ENCODE measurements around the gene FBL. TPM values are rescaled to one million over a fixed set of nuclear protein-coding genes. Genes with fewer than 3 reads are reported as not detected.

FBL gene
- total RNA-seq, 1 experiment from 2014 or later = 437 TPM

DNA sequence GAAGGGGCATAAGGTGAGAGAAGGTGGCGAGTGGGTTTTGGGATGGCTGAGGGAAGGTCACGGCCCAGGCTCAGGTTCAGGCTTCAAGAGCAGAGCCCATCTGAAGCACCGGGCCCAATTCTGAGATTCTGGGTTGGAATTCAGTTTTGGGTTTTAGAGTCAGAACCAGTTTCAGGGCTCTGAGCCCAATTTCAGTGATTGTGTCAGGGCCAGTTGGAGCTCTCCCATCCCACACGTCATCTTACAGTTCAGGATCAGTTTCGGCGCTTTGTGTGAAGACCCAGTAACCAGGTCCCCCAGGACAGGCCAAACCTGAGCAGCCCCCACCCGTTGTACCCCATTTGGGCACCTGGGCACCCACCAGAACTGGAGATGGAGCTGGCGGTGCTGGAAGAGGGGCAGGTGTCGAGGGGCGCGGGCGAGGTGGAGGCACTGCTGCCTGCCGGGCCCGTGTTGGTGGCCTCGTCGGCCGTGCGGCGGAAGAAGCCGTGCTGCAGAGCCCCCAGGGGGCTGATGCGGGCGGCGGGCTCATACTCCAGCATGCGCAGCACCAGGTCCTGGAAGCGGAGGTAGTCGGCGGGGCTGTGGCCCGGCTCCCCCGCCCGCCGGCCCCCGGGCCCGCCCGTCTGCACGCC, 19.8 kb downstream of the FBL start:
- H3K79me2 ChIP-seq (ENCODE audit: low read depth) = no peaks in the 10 kb centered on the region
- BruUV-seq (replicated peaks) = no TSS peak
- H3K27me3 ChIP-seq (ENCODE audit: insufficient read depth, low read depth) = no peaks in the 10 kb centered on the region
- ChIA-PET POLR2A (ENCODE audit: unreplicated experiment) (no interaction called here), CTCF (no interaction called here)
- no peak overlapping the region for H3K4me2 ChIP-seq
- no peak for DNase-seq
- no peaks in the 10 kb centered on the region for H3K9me3 ChIP-seq (ENCODE audit: insufficient read depth, low read depth)
- H4K20me1 ChIP-seq (ENCODE audit: insufficient read depth) = no peaks in the 10 kb centered on the region
- H3K4me1 ChIP-seq (replicated peaks; ENCODE audit: insufficient read depth) = no peaks in the 10 kb centered on the region
- H3K27ac ChIP-seq = no peak overlapping the region
- no peaks in the 10 kb centered on the region for H3K36me3 ChIP-seq (ENCODE audit: low read depth)
- H3K9me2 ChIP-seq (ENCODE audit: insufficient read depth) = no peaks in the 10 kb centered on the region
- H2AFZ ChIP-seq = no peak overlapping the region
- H3K4me3 ChIP-seq = no peak overlapping the region
- H3F3A ChIP-seq (ENCODE audit: insufficient read depth, low read depth) = 0 out of 2 replicates have a peak, but pooled peaks cover 3% of the 10 kb centered on the region
- no peak for TF ChIP-seq EZH2 (IDR thresholded peaks at IDR 0.05; ENCODE audit: low read depth)
- TF ChIP-seq, protein P1, sequence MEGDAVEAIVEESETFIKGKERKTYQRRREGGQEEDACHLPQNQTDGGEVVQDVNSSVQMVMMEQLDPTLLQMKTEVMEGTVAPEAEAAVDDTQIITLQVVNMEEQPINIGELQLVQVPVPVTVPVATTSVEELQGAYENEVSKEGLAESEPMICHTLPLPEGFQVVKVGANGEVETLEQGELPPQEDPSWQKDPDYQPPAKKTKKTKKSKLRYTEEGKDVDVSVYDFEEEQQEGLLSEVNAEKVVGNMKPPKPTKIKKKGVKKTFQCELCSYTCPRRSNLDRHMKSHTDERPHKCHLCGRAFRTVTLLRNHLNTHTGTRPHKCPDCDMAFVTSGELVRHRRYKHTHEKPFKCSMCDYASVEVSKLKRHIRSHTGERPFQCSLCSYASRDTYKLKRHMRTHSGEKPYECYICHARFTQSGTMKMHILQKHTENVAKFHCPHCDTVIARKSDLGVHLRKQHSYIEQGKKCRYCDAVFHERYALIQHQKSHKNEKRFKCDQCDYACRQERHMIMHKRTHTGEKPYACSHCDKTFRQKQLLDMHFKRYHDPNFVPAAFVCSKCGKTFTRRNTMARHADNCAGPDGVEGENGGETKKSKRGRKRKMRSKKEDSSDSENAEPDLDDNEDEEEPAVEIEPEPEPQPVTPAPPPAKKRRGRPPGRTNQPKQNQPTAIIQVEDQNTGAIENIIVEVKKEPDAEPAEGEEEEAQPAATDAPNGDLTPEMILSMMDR (conservative IDR thresholded peaks at IDR 0.05) = no peak
- intact Hi-C loops (cut with micrococcal nuclease; ENCODE audit: unreplicated experiment) = no loop called here

DNA sequence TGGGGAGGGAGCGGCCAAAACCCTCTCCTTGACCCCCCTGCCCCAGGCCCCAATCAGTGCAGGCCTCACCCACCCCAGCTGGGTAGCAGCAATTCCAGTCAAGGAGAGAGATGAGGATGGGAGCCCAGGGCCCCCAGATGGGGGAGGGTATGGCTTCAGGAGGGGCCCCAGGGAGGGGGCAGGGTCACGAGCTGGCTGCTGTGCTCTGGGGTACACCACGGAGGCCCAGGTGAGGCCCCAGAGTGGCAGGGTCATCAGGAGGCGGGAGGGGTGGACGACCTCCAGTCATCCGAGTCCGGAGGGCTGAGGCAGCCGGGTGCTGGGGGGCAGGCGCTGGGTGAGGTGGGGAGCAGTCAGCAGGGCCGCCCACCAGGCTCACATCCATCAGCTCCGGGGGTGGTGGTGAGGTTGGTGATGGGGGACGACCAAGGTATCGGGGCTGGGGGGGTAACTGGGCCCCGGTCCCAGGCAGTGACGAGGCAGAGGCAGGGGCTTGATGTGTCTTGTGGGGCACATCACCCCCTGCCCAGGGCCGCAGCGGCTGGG, 20.6 kb downstream of the FBL start:
- no peak for DNase-seq
- Histone ChIP-seq H2AFZ (no peak overlapping the region), H3K79me2 (ENCODE audit: low read depth) (no peaks in the 10 kb centered on the region), H3K27ac (no peak overlapping the region), H3K9me3 (ENCODE audit: insufficient read depth, low read depth) (no peaks in the 10 kb centered on the region), H3K4me2 (no peak overlapping the region), H3K4me1 (replicated peaks; ENCODE audit: insufficient read depth) (no peaks in the 10 kb centered on the region), H3K36me3 (ENCODE audit: low read depth) (no peaks in the 10 kb centered on the region), H3F3A (ENCODE audit: insufficient read depth, low read depth) (0 out of 2 replicates have a peak, but pooled peaks cover 3% of the 10 kb centered on the region), H4K20me1 (ENCODE audit: insufficient read depth) (no peaks in the 10 kb centered on the region), H3K4me3 (no peak overlapping the region), H3K27me3 (ENCODE audit: insufficient read depth, low read depth) (no peaks in the 10 kb centered on the region), H3K9me2 (ENCODE audit: insufficient read depth) (no peaks in the 10 kb centered on the region)
- no TSS peak for BruUV-seq (replicated peaks)
- POLR2A ChIA-PET (ENCODE audit: unreplicated experiment) = no interaction called here
- TF ChIP-seq, protein P1 (conservative IDR thresholded peaks at IDR 0.05) = no peak
- no peak for TF ChIP-seq EZH2 (IDR thresholded peaks at IDR 0.05; ENCODE audit: low read depth)
- CTCF ChIA-PET = no interaction called here
- intact Hi-C loops (cut with micrococcal nuclease; ENCODE audit: unreplicated experiment) = no loop called here

DNA sequence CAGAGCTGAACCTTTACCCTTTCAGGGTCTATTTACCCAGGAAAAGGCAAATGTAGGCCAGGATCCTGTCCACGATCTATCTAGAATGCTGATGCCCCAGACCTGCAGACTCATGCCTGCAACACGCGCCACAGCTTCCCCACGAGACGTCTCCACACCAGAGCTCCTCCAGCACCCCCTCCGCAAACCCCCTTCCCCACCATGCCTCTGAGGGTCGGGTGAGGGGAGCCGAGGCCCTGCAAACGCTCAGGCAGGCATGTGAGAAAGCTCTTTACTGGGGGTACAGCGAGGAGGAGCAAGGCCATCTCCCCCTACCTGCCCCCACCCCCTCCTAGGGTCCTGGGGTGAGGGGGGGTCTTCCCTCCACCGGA, 21.1 kb downstream of the FBL start:
- intact Hi-C loops (cut with micrococcal nuclease; ENCODE audit: unreplicated experiment) = no loop called here
- POLR2A ChIA-PET (ENCODE audit: unreplicated experiment) = no interaction called here
- H3K4me3 ChIP-seq = no peak overlapping the region

More for the DNA sequence above, 21.1 kb downstream of the FBL start:
- H3K4me1 ChIP-seq (replicated peaks; ENCODE audit: insufficient read depth) = no peaks in the 10 kb centered on the region
- no peaks in the 10 kb centered on the region for H3K9me3 ChIP-seq (ENCODE audit: insufficient read depth, low read depth)
- TF ChIP-seq, protein P1 (conservative IDR thresholded peaks at IDR 0.05) = no peak
- no peak for TF ChIP-seq EZH2 (IDR thresholded peaks at IDR 0.05; ENCODE audit: low read depth)
- H3K9me2 ChIP-seq (ENCODE audit: insufficient read depth) = no peaks in the 10 kb centered on the region
- H3F3A ChIP-seq (ENCODE audit: insufficient read depth, low read depth) = 0 out of 2 replicates have a peak, but pooled peaks cover 3% of the 10 kb centered on the region
- CTCF ChIA-PET = no interaction called here
- H4K20me1 ChIP-seq (ENCODE audit: insufficient read depth) = no peaks in the 10 kb centered on the region
- no peak overlapping the region for H3K27ac ChIP-seq
- H3K27me3 ChIP-seq (ENCODE audit: insufficient read depth, low read depth) = no peaks in the 10 kb centered on the region
- no TSS peak for BruUV-seq (replicated peaks)
- no peak overlapping the region for H3K4me2 ChIP-seq
- H3K79me2 ChIP-seq (ENCODE audit: low read depth) = no peaks in the 10 kb centered on the region
- H3K36me3 ChIP-seq (ENCODE audit: low read depth) = no peaks in the 10 kb centered on the region
- no peak for DNase-seq
- no peak overlapping the region for H2AFZ ChIP-seq

Measured in PC-9 (cell line).